ENCODE data around the gene WDR44.
"Not testable (repeated sequence)": the region's sequence is repeated elsewhere in the genome, so short reads cannot be mapped to it uniquely, and the experiment has no call there.

WDR44 gene

DNA sequence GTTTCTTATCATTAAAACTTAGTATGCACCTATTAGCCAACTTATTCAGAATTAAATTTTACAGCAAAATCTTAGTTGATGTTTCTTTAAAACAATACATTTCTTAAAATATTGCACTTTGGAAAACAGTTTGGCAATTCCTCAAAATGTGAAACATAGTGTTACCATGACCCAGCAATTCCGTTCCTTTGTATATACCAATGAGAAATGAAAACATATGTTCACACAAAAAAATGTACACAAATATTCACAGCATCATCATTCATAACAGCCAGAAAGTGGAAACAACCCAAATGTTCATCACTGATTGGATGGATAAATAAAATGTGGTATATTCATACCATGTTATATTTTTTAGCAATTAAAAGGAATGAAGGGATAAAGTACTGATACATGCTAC is 50.2 kb downstream of the WDR44 start:
- no peaks in the 10 kb centered on the region for H3K4me1 Mint-ChIP-seq (ENCODE audit: low read depth)
- no peak overlapping the region for H3K4me3 Mint-ChIP-seq
- no peak overlapping the region for H3K27ac Mint-ChIP-seq
- no peaks in the 10 kb centered on the region for H3K9me3 Mint-ChIP-seq
- peaks cover 19% of the 10 kb centered on the region for H3K36me3 Mint-ChIP-seq (ENCODE audit: low read depth)
- H3K27me3 Mint-ChIP-seq: no peaks in the 10 kb centered on the region

DNA sequence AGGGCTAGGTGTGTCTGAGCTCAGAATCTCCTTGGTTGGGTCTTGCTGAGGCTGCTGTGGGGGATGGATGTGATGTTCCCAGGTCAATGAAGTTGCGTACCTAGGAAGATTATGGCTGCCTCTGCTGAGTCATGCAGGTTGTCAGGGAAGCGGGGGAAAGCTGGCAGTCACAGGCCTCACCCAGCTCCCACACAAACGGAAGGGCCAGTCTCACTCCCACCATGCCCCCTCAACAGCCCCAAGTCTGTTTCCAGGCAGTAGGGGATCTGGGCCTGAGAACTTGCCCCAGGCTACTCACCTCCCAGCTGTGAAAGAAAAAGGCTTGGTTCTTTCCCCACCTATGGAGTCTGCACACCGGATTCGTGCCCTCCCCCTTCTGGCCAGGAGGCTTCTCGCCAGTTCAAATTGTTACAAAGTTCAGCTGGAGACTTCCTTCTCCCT is 72.9 kb downstream of the WDR44 start:
- no peak overlapping the region for H3K4me3 Mint-ChIP-seq
- peaks cover 10% of the 10 kb centered on the region for H3K4me1 Mint-ChIP-seq (ENCODE audit: low read depth)
- no peak overlapping the region for H3K27ac Mint-ChIP-seq
- H3K27me3 Mint-ChIP-seq: no peaks in the 10 kb centered on the region
- H3K9me3 Mint-ChIP-seq: no peaks in the 10 kb centered on the region
- H3K36me3 Mint-ChIP-seq (ENCODE audit: low read depth): peaks cover 31% of the 10 kb centered on the region

DNA sequence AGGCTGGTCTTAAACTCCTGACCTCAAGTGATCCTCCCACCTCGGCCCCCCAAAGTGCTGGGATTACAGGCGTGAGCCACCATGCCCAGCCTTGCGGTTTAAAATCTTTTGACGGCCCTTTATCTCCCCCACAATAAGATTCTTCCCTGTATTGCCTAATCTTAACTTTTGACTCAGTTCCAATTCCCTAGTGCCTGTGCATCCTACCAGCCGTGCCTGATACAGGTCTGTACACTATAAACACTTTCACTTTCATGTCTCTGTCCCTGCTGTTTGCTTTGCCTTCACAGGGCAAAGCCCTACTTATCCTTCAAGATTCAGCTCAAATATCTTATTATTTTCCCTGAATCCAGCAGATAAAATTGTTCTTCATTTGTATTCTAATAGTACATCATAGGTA is 74.6 kb downstream of the WDR44 start:
- H3K27me3 Mint-ChIP-seq: no peaks in the 10 kb centered on the region
- H3K4me3 Mint-ChIP-seq: no peak overlapping the region
- H3K9me3 Mint-ChIP-seq: no peaks in the 10 kb centered on the region
- peaks cover 22% of the 10 kb centered on the region for H3K36me3 Mint-ChIP-seq (ENCODE audit: low read depth)
- peak overlapping the region; percentile 73 for H3K27ac Mint-ChIP-seq
- H3K4me1 Mint-ChIP-seq (ENCODE audit: low read depth): peaks cover 10% of the 10 kb centered on the region

DNA sequence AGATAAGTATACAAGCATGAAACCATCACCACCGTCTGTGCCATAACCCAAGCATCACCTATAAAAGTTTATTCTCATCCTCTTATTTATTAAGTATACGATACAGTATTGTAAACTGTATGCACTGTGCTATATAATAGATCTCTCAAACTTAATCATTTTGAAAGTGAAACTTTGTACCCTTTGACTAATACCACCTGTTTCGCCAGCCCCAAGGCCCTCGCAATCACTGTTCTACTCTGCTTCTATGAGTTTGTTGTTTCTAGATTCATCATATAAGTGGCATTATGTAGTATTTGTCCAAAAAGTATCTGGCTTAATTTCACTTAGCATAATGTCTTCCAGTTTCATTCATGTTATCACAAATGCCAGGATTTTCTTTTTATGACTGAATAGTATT is 77.7 kb downstream of the WDR44 start:
- peaks cover 10% of the 10 kb centered on the region for H3K4me1 Mint-ChIP-seq (ENCODE audit: low read depth)
- no peak overlapping the region for H3K4me3 Mint-ChIP-seq
- peaks cover 10% of the 10 kb centered on the region for H3K36me3 Mint-ChIP-seq (ENCODE audit: low read depth)
- H3K27me3 Mint-ChIP-seq: no peaks in the 10 kb centered on the region
- H3K9me3 Mint-ChIP-seq: no peaks in the 10 kb centered on the region
- H3K27ac Mint-ChIP-seq: no peak overlapping the region

DNA sequence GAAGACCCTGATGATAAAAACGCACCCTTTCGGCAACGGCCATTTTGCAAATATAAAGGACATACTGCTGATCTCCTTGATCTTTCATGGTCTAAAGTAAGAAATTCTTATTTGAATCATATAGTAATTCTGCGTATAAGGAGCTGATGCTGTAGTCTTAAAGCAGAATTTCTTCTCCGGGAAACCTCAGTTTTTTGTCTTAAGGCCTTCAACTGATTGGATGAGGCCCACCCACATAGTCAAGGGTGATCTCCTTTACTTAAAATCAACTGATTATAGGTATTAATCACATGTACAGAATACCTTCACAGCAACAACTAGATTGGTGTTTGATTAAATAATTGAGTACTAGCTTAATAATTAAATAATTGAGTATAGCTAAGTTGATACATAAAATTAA is 86.9 kb downstream of the WDR44 start:
- H3K27ac Mint-ChIP-seq: no peak overlapping the region
- H3K4me1 Mint-ChIP-seq (ENCODE audit: low read depth): no peaks in the 10 kb centered on the region
- H3K27me3 Mint-ChIP-seq: no peaks in the 10 kb centered on the region
- H3K9me3 Mint-ChIP-seq: no peaks in the 10 kb centered on the region
- peaks cover 24% of the 10 kb centered on the region for H3K36me3 Mint-ChIP-seq (ENCODE audit: low read depth)
- H3K4me3 Mint-ChIP-seq: no peak overlapping the region

DNA sequence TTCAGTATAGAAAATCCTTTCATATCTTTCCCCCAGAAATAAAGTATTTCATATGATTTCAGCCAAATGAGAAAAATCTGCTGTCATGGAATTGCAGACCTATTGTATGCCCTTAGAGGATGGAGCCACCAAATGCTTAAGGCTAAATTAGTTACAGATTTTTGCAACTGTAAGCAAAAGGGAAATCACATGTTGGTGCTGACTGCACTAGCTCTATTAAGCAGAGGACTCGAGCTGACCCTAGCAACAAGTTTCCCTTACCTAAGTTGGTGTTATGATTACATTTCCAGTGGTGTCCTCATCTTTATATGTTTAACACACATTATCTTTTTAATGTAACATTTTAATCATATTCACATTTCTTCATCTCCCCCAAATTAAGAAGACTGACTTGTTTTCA is 91.4 kb downstream of the WDR44 start:
- no peak overlapping the region for H3K4me3 Mint-ChIP-seq
- H3K4me1 Mint-ChIP-seq (ENCODE audit: low read depth): no peaks in the 10 kb centered on the region
- no peaks in the 10 kb centered on the region for H3K27me3 Mint-ChIP-seq
- H3K27ac Mint-ChIP-seq: no peak overlapping the region
- peaks cover 27% of the 10 kb centered on the region for H3K36me3 Mint-ChIP-seq (ENCODE audit: low read depth)
- no peaks in the 10 kb centered on the region for H3K9me3 Mint-ChIP-seq

DNA sequence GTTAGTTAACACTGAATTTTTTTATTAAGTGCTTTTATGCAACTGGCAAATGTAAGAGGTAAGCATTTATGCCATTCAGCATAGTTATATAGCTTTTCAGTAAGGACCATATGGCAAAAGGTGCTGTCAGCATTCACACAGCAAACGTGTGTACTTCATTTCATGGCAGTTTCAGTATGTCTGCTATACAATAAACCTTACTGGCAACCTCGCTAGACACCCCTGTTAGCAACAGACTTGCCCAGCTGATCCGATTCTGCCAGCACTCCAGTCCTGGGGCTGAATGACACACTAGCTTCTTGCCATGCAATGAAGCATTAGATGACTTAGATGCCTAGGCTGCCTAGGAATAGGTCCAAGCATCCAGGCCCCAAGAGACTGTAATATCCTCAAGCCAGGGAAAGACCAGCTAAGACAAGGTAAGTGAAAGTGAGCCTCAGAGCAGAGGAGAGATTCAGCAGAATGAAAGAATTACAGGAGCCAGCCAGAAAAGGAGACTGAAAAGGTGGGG is 102.4 kb downstream of the WDR44 start:
- Mint-ChIP-seq H3K27me3 (no peaks in the 10 kb centered on the region), H3K4me3 (no peak overlapping the region), H3K27ac (no peak overlapping the region), H3K36me3 (ENCODE audit: low read depth) (peaks cover 8% of the 10 kb centered on the region), H3K9me3 (no peaks in the 10 kb centered on the region), H3K4me1 (ENCODE audit: low read depth) (no peaks in the 10 kb centered on the region)

DNA sequence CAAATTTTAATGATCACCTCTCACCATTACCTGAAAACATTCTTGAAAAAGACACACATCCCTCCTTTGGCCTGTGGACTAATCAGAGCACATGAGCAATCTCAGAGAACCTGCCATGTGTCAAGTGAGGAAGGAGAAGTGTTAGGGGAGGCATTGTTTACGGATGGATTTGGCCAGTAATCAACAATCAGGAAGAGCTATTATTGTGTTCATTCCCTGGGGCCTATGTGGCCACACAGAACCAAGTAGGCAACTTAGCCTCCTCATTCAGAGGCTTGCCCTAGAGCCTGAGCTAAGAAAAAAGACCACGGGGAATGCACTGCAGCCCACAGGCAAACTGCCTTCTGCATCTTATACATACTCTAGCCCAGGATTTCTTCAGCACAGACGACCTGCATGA is 109.1 kb downstream of the WDR44 start:
- no peak overlapping the region for H3K27ac Mint-ChIP-seq
- H3K36me3 Mint-ChIP-seq (ENCODE audit: low read depth): no peaks in the 10 kb centered on the region
- H3K4me1 Mint-ChIP-seq (ENCODE audit: low read depth): peaks cover 3% of the 10 kb centered on the region
- H3K4me3 Mint-ChIP-seq: no peak overlapping the region
- H3K27me3 Mint-ChIP-seq: no peaks in the 10 kb centered on the region
- H3K9me3 Mint-ChIP-seq: no peaks in the 10 kb centered on the region

DNA sequence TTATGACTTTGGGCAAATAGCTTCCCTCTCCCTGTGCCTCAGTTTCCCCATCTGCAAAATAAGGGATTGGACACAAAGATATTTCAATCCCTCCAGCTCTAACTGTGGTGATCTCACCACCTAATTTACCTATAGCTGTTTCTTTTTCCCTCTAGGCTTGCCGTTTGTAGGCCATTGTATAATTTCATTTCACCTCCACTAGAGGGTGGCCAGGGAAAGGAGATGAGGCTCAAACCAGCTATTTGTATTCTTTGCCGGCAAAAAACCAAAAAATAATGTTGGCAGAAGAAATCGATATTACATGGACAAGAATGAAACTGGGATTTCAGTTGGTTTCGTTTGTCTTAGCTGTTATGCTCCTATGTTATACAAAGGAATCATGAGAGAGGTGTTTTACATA is 113.6 kb downstream of the WDR44 start:
- H3K36me3 Mint-ChIP-seq (ENCODE audit: low read depth): no peaks in the 10 kb centered on the region

DNA sequence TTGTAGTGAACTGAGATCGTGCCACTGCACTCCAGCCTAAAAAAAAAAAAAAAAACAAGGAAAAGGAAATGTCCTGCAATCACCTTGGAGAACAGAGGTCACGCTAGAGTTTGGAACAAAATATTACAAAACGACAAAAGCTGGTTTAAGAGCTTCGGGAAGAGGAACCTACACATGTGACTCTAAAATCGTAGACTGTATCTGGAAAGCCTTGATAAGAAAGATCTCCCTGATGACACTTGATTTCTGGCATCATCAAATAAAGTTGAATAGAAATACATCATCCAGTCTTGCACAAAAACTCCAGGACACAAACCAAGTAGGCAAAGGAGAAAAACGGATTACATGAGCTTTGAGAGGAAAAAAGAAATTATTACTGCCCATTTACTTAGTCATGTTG is 118.6 kb downstream of the WDR44 start:
- H3K4me1 Mint-ChIP-seq (ENCODE audit: low read depth): peaks cover 2% of the 10 kb centered on the region
- no peaks in the 10 kb centered on the region for H3K36me3 Mint-ChIP-seq (ENCODE audit: low read depth)
- no peaks in the 10 kb centered on the region for H3K27me3 Mint-ChIP-seq
- H3K4me3 Mint-ChIP-seq: no peak overlapping the region
- H3K9me3 Mint-ChIP-seq: no peaks in the 10 kb centered on the region
- no peak overlapping the region for H3K27ac Mint-ChIP-seq

More for the DNA sequence above, 113.6 kb downstream of the WDR44 start:
- peaks cover 3% of the 10 kb centered on the region for H3K4me1 Mint-ChIP-seq (ENCODE audit: low read depth)
- H3K27ac Mint-ChIP-seq: no peak overlapping the region
- no peaks in the 10 kb centered on the region for H3K27me3 Mint-ChIP-seq
- H3K9me3 Mint-ChIP-seq: no peaks in the 10 kb centered on the region
- no peak overlapping the region for H3K4me3 Mint-ChIP-seq

DNA sequence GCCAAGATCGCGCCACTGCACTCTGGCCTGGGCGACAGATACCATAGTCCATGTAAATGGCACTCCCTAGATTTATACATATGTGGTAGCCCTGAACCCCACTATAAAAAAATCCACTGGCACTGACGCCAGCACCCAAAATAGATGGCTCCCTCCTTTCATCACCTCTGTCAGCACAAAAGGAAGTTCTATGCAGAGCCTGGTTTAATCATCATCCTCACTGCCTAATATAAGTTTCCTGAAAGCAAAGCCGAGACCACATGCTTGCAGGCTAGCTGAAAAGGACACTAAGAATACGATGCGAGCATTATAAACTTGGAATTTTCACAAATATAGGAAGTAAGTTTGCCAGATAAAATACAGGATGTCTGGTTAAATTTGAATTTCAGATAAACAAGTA is 122.2 kb downstream of the WDR44 start:
- H3K27me3 Mint-ChIP-seq: no peaks in the 10 kb centered on the region
- H3K27ac Mint-ChIP-seq: no peak overlapping the region
- H3K4me3 Mint-ChIP-seq: no peak overlapping the region
- no peaks in the 10 kb centered on the region for H3K4me1 Mint-ChIP-seq (ENCODE audit: low read depth)
- peaks cover 4% of the 10 kb centered on the region for H3K36me3 Mint-ChIP-seq (ENCODE audit: low read depth)
- no peaks in the 10 kb centered on the region for H3K9me3 Mint-ChIP-seq

DNA sequence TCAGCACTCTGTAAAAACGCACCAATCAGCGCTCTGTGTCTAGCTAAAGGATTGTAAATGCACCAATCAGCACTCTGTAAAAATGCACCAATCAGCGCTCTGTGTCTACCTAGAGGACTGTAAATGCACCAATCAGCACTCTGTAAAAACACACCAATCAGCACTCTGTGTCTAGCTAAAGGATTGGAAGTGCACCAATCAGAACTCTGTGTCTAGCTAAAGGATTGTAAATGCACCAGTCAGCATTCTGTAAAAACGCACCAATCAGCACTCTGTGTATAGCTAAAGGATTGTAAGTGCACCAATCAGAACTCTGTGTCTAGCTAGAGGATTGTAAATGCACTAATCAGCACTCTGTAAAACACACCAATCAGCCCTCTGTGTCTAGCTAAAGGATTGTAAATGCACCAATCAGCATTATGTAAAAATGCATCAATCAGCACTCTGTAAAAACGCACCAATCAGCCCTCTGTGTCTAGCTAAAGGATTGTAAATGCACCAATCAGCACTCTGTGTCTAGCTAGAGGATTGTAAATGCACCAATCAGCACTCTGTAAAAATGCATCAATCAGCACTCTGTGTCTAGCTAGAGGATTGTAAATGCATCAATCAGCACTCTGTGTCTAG is 124.9 kb downstream of the WDR44 start:
- not testable (repeated sequence) for H3K4me3 Mint-ChIP-seq; H3K27me3 Mint-ChIP-seq; H3K27ac Mint-ChIP-seq; H3K4me1 Mint-ChIP-seq (ENCODE audit: low read depth); H3K9me3 Mint-ChIP-seq; H3K36me3 Mint-ChIP-seq (ENCODE audit: low read depth)

DNA sequence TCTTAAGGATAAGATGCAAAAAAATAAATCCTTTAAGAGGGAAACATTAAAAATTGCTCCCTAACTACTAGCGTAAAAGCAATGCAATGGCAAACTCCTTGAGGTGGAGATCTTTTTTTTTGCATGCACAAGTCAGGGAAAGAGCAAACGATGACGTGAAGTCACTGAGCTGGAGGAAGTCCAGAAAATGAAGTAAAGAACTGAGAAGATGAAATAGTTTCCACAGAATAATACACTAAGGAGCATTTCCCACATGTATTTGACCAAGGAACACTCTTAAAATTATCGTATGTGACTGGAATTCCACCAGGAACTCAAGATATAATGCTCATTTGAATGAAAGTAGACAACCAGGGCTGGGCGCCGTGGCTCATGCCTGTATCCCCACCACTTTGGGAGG is 128.7 kb downstream of the WDR44 start:
- H3K36me3 Mint-ChIP-seq (ENCODE audit: low read depth): peaks cover 4% of the 10 kb centered on the region
- H3K27ac Mint-ChIP-seq: no peak overlapping the region
- no peak overlapping the region for H3K4me3 Mint-ChIP-seq

DNA sequence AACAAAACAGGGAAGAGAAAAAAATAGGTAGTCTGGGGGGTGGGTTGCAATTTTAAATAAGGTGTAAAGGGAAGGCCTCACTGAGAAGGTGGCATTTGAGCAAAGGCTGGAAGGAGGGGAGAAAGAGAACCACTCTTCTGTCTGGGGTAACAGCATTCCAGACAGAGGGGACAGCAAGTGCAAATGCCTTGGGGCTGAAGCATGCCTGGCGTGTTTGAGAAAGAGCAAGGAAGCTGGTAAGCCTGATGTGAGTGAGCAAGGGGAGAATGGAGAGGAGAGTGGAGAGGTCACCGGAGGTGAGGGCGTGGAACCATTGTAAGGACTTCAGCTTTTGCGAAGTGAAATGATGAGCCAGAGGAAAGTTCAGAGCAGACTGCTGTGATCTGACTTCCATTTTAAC is 130.0 kb downstream of the WDR44 start:
- H3K27me3 Mint-ChIP-seq: no peaks in the 10 kb centered on the region
- H3K27ac Mint-ChIP-seq: no peak overlapping the region
- H3K4me3 Mint-ChIP-seq: no peak overlapping the region
- peaks cover 4% of the 10 kb centered on the region for H3K36me3 Mint-ChIP-seq (ENCODE audit: low read depth)
- no peaks in the 10 kb centered on the region for H3K9me3 Mint-ChIP-seq
- no peaks in the 10 kb centered on the region for H3K4me1 Mint-ChIP-seq (ENCODE audit: low read depth)

More for the DNA sequence above, 128.7 kb downstream of the WDR44 start:
- H3K9me3 Mint-ChIP-seq: no peaks in the 10 kb centered on the region
- H3K4me1 Mint-ChIP-seq (ENCODE audit: low read depth): no peaks in the 10 kb centered on the region
- H3K27me3 Mint-ChIP-seq: no peaks in the 10 kb centered on the region

DNA sequence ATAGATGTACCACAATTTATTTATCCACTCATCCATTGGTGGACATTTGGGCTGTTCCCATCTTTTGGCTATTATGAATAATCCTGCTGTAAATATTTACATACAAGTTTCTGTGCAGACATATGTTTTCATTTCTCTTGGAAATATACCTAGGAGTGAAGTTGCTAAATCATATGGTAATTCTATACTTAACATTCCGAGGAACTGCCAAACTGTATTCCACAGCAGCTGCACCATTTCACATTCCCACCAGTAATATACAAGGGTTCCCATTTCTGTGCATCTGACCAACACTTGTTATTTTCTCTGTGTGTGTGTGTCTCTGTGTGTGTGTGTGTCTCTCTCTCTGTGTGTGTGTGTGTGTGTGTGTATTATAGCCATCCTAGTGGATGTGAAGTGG is 134.3 kb downstream of the WDR44 start:
- no peak overlapping the region for H3K27ac Mint-ChIP-seq
- H3K4me1 Mint-ChIP-seq (ENCODE audit: low read depth): no peaks in the 10 kb centered on the region
- H3K36me3 Mint-ChIP-seq (ENCODE audit: low read depth): no peaks in the 10 kb centered on the region
- H3K27me3 Mint-ChIP-seq: no peaks in the 10 kb centered on the region
- no peaks in the 10 kb centered on the region for H3K9me3 Mint-ChIP-seq
- H3K4me3 Mint-ChIP-seq: no peak overlapping the region

DNA sequence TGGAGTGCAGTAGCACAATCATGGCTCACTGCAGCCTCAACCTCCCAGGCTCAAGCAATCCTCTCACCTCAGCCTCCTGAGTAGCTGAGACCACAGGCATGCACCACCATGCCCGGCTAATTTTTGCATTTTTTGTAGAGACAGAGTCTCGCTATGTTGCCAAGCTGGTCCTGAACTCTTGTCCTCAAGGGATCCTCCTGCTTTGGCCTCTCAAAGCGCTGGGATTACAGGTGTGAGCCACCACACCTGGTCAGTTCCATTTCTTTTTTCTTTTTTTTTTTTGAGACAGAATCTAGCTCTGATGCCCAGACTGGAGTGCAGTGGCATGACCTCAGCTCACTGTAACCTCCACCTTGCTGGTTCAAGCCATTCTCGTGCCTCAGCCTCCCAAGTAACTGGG is 136.5 kb downstream of the WDR44 start:
- H3K27me3 Mint-ChIP-seq, H3K27ac Mint-ChIP-seq: not testable (repeated sequence)

More for the DNA sequence above, 136.5 kb downstream of the WDR44 start:
- H3K4me3 Mint-ChIP-seq; H3K36me3 Mint-ChIP-seq (ENCODE audit: low read depth); H3K9me3 Mint-ChIP-seq; H3K4me1 Mint-ChIP-seq (ENCODE audit: low read depth): not testable (repeated sequence)
